GM19351 (cell line): Measurements from ENCODE around the gene PDLIM5.
"Not testable (repeated sequence)": the region's sequence is repeated elsewhere in the genome, so short reads cannot be mapped to it uniquely, and the experiment has no call there.

ENCODE experiments used
- ATAC-seq: cut with Tn5 transposase; IDR thresholded peaks from one replicate; pipeline ENCODE4 v1.9.1; 2021; ENCODE audit warnings: mild to moderate bottlenecking, moderate library complexity; ENCODE audit not compliant: unreplicated experiment

Gene PDLIM5

GRCh38 chr4:94451695-94452475 is at the start of gene PDLIM5:
Gene PDLIM5 (plus strand): TSS chr4:94451942. CDS start chr4:94455289, 3,347 bp downstream.
- peak; percentile 86 for ATAC-seq

DNA sequence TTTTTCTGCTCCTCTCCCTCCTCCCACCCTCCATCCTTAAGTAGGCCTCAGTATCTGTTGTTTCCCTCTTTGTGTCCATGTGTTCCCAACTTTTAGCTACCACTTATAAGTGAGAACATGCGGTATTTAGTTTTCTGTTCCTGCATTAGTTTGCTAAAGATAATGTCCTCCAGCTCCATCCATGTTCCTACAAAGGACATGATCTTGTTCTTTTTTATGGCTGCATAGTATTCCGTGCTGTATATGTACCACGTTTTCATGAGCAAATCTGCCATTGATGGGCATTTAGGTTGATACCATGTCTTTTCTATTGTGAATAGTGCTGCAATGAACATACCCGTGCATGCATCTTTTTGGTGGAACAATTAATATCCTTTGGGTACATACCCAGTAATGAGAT is 49.3 kb upstream of the PDLIM5 start:
- ATAC-seq: not testable (repeated sequence)

GRCh38 chr4:94403751-94404150 is 48.0 kb upstream of the PDLIM5 start:
- no peak for ATAC-seq

GRCh38 chr4:94406668-94407437 is 44.9 kb upstream of the PDLIM5 start:
- peak; percentile 89 for ATAC-seq

GRCh38 chr4:94407846-94408245 is 43.9 kb upstream of the PDLIM5 start:
- no peak for ATAC-seq

DNA sequence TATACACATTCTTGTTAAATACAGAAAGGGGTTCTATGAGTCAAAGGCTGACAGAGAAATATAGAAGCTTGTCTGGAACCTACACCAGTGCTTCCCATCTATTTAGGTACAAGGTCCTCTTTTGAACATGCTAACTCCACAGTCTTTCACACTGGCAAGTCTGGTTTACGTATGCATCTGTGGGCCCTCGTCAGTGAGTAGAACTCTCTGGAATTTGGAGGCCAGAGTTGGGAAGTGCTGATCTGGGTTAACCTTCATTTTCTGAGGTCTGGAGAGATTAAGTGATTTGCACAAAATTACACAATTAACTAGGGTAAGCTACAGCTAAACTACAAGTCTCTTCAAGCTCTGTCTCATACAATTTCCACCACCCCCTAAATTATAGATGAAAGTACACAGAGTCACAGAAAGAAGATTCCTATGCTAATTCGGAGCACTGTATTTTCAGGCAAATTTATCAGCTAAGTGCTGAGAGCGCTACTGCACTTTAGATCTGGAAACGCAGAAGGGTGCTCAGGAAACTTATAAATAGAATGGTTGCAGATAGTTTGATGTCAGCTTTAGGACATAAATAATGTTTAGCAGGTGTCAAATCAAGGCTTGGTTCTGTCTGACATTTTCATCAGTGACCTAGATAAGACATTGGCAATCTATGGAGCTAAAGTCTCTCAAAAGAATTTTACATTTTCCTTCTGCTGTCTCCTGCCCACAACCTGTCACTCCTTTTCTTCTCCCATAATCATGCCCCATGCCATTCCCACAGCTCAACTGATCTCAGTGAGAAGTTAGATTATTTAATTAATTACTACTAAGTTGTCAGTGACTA is 43.0 kb upstream of the PDLIM5 start:
- ATAC-seq: no peak

DNA sequence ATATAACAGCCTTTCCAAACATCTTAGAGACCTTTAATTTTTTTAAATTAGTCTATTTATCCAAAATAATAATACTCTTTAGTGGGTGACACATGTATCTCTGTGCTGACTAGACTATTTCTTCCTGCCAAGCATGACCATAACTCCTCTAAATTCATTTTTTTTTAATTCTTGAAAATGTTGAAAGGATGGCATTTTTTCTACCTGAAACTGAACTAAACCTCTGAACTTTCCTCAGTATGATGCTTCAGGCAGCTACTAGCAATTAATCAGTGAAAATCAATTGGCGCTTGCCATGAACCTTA is 42.4 kb upstream of the PDLIM5 start:
- no peak for ATAC-seq

GRCh38 chr4:94409962-94410361 is 41.8 kb upstream of the PDLIM5 start:
- no peak for ATAC-seq

- no peak for ATAC-seq
Measured at GRCh38 chr4:94410678-94411206, 41.0 kb upstream of the PDLIM5 start.

- no peak for ATAC-seq
Measured at GRCh38 chr4:94411296-94411695, 40.4 kb upstream of the PDLIM5 start.

DNA sequence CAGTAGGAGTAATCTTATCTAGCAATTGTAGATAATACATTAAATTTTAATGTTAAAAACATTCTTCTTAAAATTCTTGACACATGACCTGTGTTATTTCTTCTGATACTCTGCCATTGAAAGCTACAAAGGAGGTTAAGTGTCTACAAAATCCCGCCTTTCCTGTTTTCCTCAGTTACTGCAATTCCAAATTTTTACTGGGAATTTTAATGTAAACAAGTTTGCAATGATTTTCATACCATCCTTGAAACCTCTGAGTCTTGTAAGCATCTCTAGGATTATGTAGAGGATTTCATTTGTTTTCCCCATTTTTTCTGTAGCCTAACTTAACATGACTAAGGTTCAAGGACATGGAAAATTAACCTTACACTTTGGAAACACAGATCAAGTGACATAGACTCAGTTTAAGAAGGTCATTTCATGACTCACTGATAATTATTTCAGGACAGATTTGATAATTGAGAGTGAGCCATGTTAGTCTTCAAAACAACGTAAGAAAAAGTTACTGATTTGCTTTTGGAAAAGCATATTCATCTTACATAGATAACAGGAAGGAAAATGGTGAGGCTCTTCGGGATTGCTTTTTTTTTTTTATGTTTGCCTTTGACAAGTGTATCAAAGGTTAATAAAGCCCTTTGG is 39.6 kb upstream of the PDLIM5 start:
- no peak for ATAC-seq

GRCh38 chr4:94412658-94413038 is 39.1 kb upstream of the PDLIM5 start:
- no peak for ATAC-seq

GRCh38 chr4:94413085-94413840 is 38.5 kb upstream of the PDLIM5 start:
- no peak for ATAC-seq

GRCh38 chr4:94414907-94415306 is 36.8 kb upstream of the PDLIM5 start:
- ATAC-seq: no peak

DNA sequence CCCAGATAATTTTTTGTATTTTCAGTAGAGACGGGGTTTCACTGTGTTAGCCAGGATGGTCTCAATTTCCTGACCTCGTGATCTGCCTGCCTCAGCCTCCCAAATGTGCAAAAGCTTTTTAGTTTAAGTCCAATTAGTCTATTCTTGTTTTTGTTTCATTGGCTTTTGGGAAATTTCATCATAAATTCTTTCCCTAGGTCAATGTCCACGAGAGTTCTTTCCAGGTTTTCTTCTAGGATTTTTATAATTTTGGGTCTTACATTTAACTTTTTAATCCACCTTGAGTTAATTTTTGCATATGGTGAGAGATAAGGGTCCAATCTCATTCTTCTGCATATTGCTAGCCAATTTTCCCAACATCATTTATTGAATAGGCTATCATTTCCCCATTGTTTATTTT is 36.3 kb upstream of the PDLIM5 start:
- no peak for ATAC-seq

- ATAC-seq: no peak
Measured at GRCh38 chr4:94416335-94416734, 35.4 kb upstream of the PDLIM5 start.

DNA sequence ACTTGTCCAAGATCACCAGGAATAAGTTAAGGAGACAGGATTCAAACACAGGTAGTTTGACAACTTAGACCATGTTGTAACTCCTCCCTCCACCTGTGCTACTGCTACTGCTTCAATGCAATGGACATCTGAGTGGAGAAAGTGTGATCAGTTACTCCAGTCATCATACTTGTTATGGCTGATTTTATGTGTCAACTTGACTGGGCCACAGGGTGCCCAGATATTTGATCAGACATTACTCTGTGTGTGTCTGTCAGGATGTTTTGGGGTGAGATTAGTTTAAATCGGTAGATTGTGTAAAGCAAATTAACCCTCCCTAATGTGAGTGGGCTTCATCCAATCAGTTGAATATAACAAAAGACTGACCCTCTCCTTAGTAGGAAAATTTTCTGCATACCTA is 34.8 kb upstream of the PDLIM5 start:
- no peak for ATAC-seq

DNA sequence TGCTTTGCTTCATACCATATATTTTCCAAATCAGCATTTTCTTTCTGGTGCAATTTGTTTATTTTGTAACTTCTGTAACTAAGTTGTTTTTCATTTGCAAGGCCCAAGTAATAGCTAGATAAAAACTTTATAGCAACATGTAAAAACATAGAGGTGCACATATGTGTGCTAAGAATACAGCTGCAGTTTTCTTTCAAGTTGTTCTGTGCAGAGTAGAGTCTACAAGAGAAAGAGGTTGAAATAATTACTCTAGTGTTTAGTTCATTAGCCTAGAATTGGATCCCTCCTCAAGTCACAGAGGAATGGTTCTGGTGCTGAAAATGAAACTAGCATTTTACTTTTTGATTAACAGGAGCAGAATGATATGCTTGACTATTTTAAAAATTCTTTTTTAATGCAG is 32.2 kb upstream of the PDLIM5 start:
- no peak for ATAC-seq

DNA sequence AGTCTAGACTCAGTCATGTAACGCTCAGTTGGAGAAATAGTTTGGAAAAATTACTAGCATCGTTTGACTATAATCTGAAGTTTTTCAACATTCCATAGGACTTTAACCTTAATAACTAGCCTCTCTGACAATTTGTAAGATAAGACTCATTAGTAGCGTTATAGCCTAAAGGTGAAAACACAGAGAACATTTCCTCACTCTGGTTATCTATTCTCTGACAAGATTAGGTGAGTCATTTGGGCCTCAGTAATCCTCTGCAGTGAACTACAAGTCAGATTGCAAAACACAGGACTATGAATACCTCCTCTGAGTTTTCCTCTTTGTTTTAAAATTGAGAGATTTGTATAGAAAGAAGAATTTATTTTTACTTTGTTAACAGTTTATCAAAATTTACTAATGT is 31.8 kb upstream of the PDLIM5 start:
- ATAC-seq: no peak

- ATAC-seq: no peak
Measured at GRCh38 chr4:94420356-94420755, 31.4 kb upstream of the PDLIM5 start.
